Trophoblast cell (in vitro differentiated cells and primary cell): Measurements from ENCODE around the gene ZNF862.

ENCODE experiments used
- DNase-seq, 2 donors: peaks; one replicate each; pipeline ENCODE4 v3.0.0-alpha.2; 2016
- H2AFZ ChIP-seq: 2 replicates; pipeline ENCODE4 v1.6.1; 2013; ENCODE audit warnings: low read length, moderate library complexity, mild to moderate bottlenecking; ENCODE audit not compliant: insufficient read depth, poor library complexity
- H2AK5ac ChIP-seq: 2 replicates; pipeline ENCODE4 v1.6.1; 2013; ENCODE audit warnings: mild to moderate bottlenecking, low read length
- H2BK120ac ChIP-seq: 2 replicates; pipeline ENCODE4 v1.6.1; 2013; ENCODE audit warnings: low read length, mild to moderate bottlenecking, moderate library complexity; ENCODE audit not compliant: insufficient read depth, poor library complexity
- H2BK12ac ChIP-seq: 2 replicates; pipeline ENCODE4 v1.6.1; 2013; ENCODE audit warnings: mild to moderate bottlenecking, low read length, moderate library complexity
- H2BK5ac ChIP-seq: 2 replicates; pipeline ENCODE4 v1.6.1; 2013; ENCODE audit warnings: low read length, low read depth, moderate library complexity, mild to moderate bottlenecking; ENCODE audit not compliant: poor library complexity
- H3K14ac ChIP-seq: 2 replicates; pipeline ENCODE4 v1.6.1; 2013; ENCODE audit warnings: mild to moderate bottlenecking, low read length
- H3K18ac ChIP-seq: 2 replicates; pipeline ENCODE4 v1.6.1; 2013; ENCODE audit warnings: mild to moderate bottlenecking, low read length
- H3K23ac ChIP-seq: 2 replicates; pipeline ENCODE4 v1.6.1; 2013; ENCODE audit warnings: low read length
- H3K27ac ChIP-seq: 2 replicates; pipeline ENCODE4 v1.5.1; 2013; ENCODE audit warnings: low read depth, mild to moderate bottlenecking, inconsistent platforms, low read length, moderate library complexity
- H3K27me3 ChIP-seq: 2 replicates; pipeline ENCODE4 v1.6.1; 2013; ENCODE audit warnings: inconsistent platforms, mild to moderate bottlenecking, low read length, moderate library complexity; ENCODE audit not compliant: insufficient read depth
- H3K36me3 ChIP-seq, 2 experiments: 1 replicate in 1 of 2; 2 replicates in 1 of 2; pipeline ENCODE4 v1.6.1; 2013; ENCODE audit warnings: low read length in 2 of 2, mild to moderate bottlenecking in 2 of 2, moderate library complexity in 1 of 2; ENCODE audit not compliant: insufficient read depth in 2 of 2, control insufficient read depth in 1 of 2
- H3K4ac ChIP-seq: 2 replicates; pipeline ENCODE4 v1.6.1; 2013; ENCODE audit warnings: low read depth, mild to moderate bottlenecking, low read length, moderate library complexity
- H3K4me1 ChIP-seq, 2 experiments: 1 replicate in 1 of 2; 2 replicates in 1 of 2; pipeline ENCODE4 v1.6.1; 2013; ENCODE audit warnings: low read length in 2 of 2, mild to moderate bottlenecking in 2 of 2, moderate library complexity in 1 of 2; ENCODE audit not compliant: insufficient read depth in 2 of 2, control insufficient read depth in 1 of 2
- H3K4me2 ChIP-seq: 2 replicates; pipeline ENCODE4 v1.6.1; 2013; ENCODE audit warnings: inconsistent platforms, mild to moderate bottlenecking, low read length, moderate library complexity
- H3K4me3 ChIP-seq: 2 replicates; pipeline ENCODE4 v1.5.1; 2013; ENCODE audit warnings: mild to moderate bottlenecking, low read depth, low read length, inconsistent platforms
- H3K79me1 ChIP-seq: one replicate; pipeline ENCODE4 v1.6.1; 2013; ENCODE audit warnings: low read length
- H3K79me2 ChIP-seq: 2 replicates; pipeline ENCODE4 v1.6.1; 2013; ENCODE audit warnings: low read length, mild to moderate bottlenecking; ENCODE audit not compliant: control insufficient read depth, insufficient read depth, poor library complexity
- H3K9ac ChIP-seq: 2 replicates; pipeline ENCODE4 v1.6.1; 2013; ENCODE audit warnings: mild to moderate bottlenecking, low read length
- H3K9me3 ChIP-seq: 2 replicates; pipeline ENCODE4 v1.6.1; 2013; ENCODE audit warnings: low read depth, mild to moderate bottlenecking, control low read depth, inconsistent platforms, low read length; ENCODE audit not compliant: insufficient read depth
- H4K12ac ChIP-seq: 2 replicates; pipeline ENCODE4 v1.6.1; 2013; ENCODE audit warnings: low read depth, mild to moderate bottlenecking, low read length, moderate library complexity
- H4K8ac ChIP-seq: 2 replicates; pipeline ENCODE4 v1.6.1; 2013; ENCODE audit warnings: low read depth, mild to moderate bottlenecking, low read length, moderate library complexity
- H4K91ac ChIP-seq: one replicate; pipeline ENCODE4 v1.6.1; 2013; ENCODE audit warnings: low read depth, mild to moderate bottlenecking, low read length, moderate library complexity
- WGBS: extraction: QIAGEN DNeasy Blood & Tissue Kit; methylation state at CpG from one replicate; pipeline ENCODE4 v1.1.7; 2013; ENCODE audit warnings: missing lambda C conversion rate; ENCODE audit not compliant: insufficient read length, insufficient coverage; ENCODE audit errors: extremely low coverage; 5-methylcytosine and 5-hydroxymethylcytosine counted together

Gene ZNF862

GRCh38 chr7:149795126-149795525 is 43.0 kb upstream of the ZNF862 start:
- Histone ChIP-seq H3K27me3 (peaks cover 5% of the 10 kb centered on the region), H4K12ac (no peak overlapping the region), H3K27ac (no peak overlapping the region), H3K9ac (no peak overlapping the region), H2BK12ac (no peak overlapping the region), H4K91ac (no peak overlapping the region), H3K4ac (no peak overlapping the region), H2BK5ac (no peak overlapping the region), H2AFZ (no peak overlapping the region), H3K79me2 (no peaks in the 10 kb centered on the region), H3K18ac (no peak overlapping the region), H3K14ac (no peak overlapping the region), H3K9me3 (no peaks in the 10 kb centered on the region), H3K4me3 (no peak overlapping the region), H3K4me2 (no peak overlapping the region), H3K36me3 (no peaks in the 10 kb centered on the region), H3K23ac (no peak overlapping the region), H4K8ac (no peak overlapping the region), H2BK120ac (no peak overlapping the region), H2AK5ac (no peak overlapping the region), H3K79me1 (no peaks in the 10 kb centered on the region), H3K4me1 (no peaks in the 10 kb centered on the region)
- WGBS = no CpG with 5 or more reads among the region's 10 CpGs
- no peak for DNase-seq

GRCh38 chr7:149796287-149796860 is 41.8 kb upstream of the ZNF862 start:
- Histone ChIP-seq H3K27me3 (no peaks in the 10 kb centered on the region), H3K9me3 (no peaks in the 10 kb centered on the region), H3K79me1 (no peaks in the 10 kb centered on the region), H2AFZ (no peak overlapping the region), H2BK5ac (no peak overlapping the region), H3K36me3 (no peaks in the 10 kb centered on the region), H3K79me2 (no peaks in the 10 kb centered on the region), H2BK120ac (no peak overlapping the region), H4K8ac (no peak overlapping the region), H4K91ac (no peak overlapping the region), H3K27ac (no peak overlapping the region), H3K23ac (no peak overlapping the region), H2AK5ac (no peak overlapping the region), H3K9ac (no peak overlapping the region), H3K14ac (no peak overlapping the region), H2BK12ac (no peak overlapping the region), H3K4me2 (no peak overlapping the region), H3K4me1 (no peaks in the 10 kb centered on the region), H3K4me3 (no peak overlapping the region), H4K12ac (no peak overlapping the region), H3K4ac (no peak overlapping the region), H3K18ac (no peak overlapping the region)
- DNase-seq = no peak
- no CpG with 5 or more reads among the region's 19 CpGs for WGBS

GRCh38 chr7:149797771-149798170 is 40.4 kb upstream of the ZNF862 start:
- no peak overlapping the region for H3K27ac ChIP-seq
- no peak overlapping the region for H2AK5ac ChIP-seq
- no peak overlapping the region for H3K4ac ChIP-seq
- H3K79me1 ChIP-seq = no peaks in the 10 kb centered on the region
- H2BK5ac ChIP-seq = no peak overlapping the region
- H3K18ac ChIP-seq = no peak overlapping the region
- no peak overlapping the region for H2AFZ ChIP-seq
- no peak overlapping the region for H4K91ac ChIP-seq
- H3K9ac ChIP-seq = no peak overlapping the region
- H3K79me2 ChIP-seq = no peaks in the 10 kb centered on the region
- H3K36me3 ChIP-seq = no peaks in the 10 kb centered on the region
- H2BK12ac ChIP-seq = no peak overlapping the region
- H3K4me1 ChIP-seq = no peaks in the 10 kb centered on the region
- no peaks in the 10 kb centered on the region for H3K9me3 ChIP-seq
- no peak overlapping the region for H3K14ac ChIP-seq
- no peak overlapping the region for H4K12ac ChIP-seq
- no CpG with 5 or more reads among the region's 7 CpGs for WGBS
- no peak for DNase-seq
- H4K8ac ChIP-seq = no peak overlapping the region
- H3K23ac ChIP-seq = no peak overlapping the region
- H3K27me3 ChIP-seq = no peaks in the 10 kb centered on the region
- H3K4me3 ChIP-seq = no peak overlapping the region
- H3K4me2 ChIP-seq = no peak overlapping the region
- H2BK120ac ChIP-seq = no peak overlapping the region

- H3K79me1 ChIP-seq = no peaks in the 10 kb centered on the region
- H3K9ac ChIP-seq = no peak overlapping the region
- no peaks in the 10 kb centered on the region for H3K27me3 ChIP-seq
- H2BK120ac ChIP-seq = no peak overlapping the region
- no peak overlapping the region for H3K27ac ChIP-seq
- H3K36me3 ChIP-seq = no peaks in the 10 kb centered on the region
- H3K14ac ChIP-seq = no peak overlapping the region
- no peak overlapping the region for H3K4me2 ChIP-seq
- H3K18ac ChIP-seq = no peak overlapping the region
- H2AFZ ChIP-seq = no peak overlapping the region
- no peak overlapping the region for H4K12ac ChIP-seq
- H3K4ac ChIP-seq = no peak overlapping the region
- H3K4me3 ChIP-seq = no peak overlapping the region
- H2BK12ac ChIP-seq = no peak overlapping the region
- H3K79me2 ChIP-seq = no peaks in the 10 kb centered on the region
- no peak overlapping the region for H3K23ac ChIP-seq
- WGBS = no CpG with 5 or more reads among the region's 8 CpGs
- no peaks in the 10 kb centered on the region for H3K4me1 ChIP-seq
- no peak overlapping the region for H4K8ac ChIP-seq
- no peak overlapping the region for H2AK5ac ChIP-seq
- H3K9me3 ChIP-seq = no peaks in the 10 kb centered on the region
- no peak overlapping the region for H4K91ac ChIP-seq
- DNase-seq = peak in 1 of 2 donors; percentile 13
- H2BK5ac ChIP-seq = no peak overlapping the region
These were observed 38.6 kb upstream of the ZNF862 start for GRCh38 chr7:149799397-149800168.
